IPS-20b (cell line): ENCODE measurements around the gene ARFGEF3.

Experiments
- H3K27ac ChIP-seq: one replicate; pipeline ENCODE4 v1.5.1; 2013; ENCODE audit warnings: low read length
- H3K27me3 ChIP-seq: 2 replicates; pipeline ENCODE4 v1.6.1; 2013; ENCODE audit warnings: mild to moderate bottlenecking, low read length, inconsistent platforms; ENCODE audit not compliant: insufficient read depth
- H3K36me3 ChIP-seq: 2 replicates; pipeline ENCODE4 v1.6.1; 2013; ENCODE audit warnings: low read depth, mild to moderate bottlenecking, inconsistent platforms, low read length, moderate library complexity; ENCODE audit not compliant: insufficient read depth
- H3K4me1 ChIP-seq: 2 replicates; pipeline ENCODE4 v1.6.1; 2013; ENCODE audit warnings: mild to moderate bottlenecking, control low read depth, inconsistent platforms, low read length, moderate library complexity; ENCODE audit not compliant: insufficient read depth
- H3K4me3 ChIP-seq: 2 replicates; pipeline ENCODE4 v1.5.1; 2013; ENCODE audit warnings: mild to moderate bottlenecking, low read length, inconsistent platforms
- H3K9ac ChIP-seq: 2 replicates; pipeline ENCODE4 v1.6.1; 2013; ENCODE audit warnings: low read depth, mild to moderate bottlenecking, inconsistent platforms, low read length, moderate library complexity
- H3K9me3 ChIP-seq: 2 replicates; pipeline ENCODE4 v1.6.1; 2013; ENCODE audit warnings: mild to moderate bottlenecking, low read depth, low read length, inconsistent platforms; ENCODE audit not compliant: insufficient read depth

Gene ARFGEF3

GRCh38 chr6:138219901-138220300 is 58.2 kb downstream of the ARFGEF3 start:
- H3K9ac ChIP-seq = no peak overlapping the region
- no peak overlapping the region for H3K4me3 ChIP-seq
- no peaks in the 10 kb centered on the region for H3K36me3 ChIP-seq

GRCh38 chr6:138222901-138223546 is 61.3 kb downstream of the ARFGEF3 start:
- Histone ChIP-seq H3K27me3 (no peaks in the 10 kb centered on the region), H3K4me1 (no peaks in the 10 kb centered on the region), H3K9me3 (no peaks in the 10 kb centered on the region), H3K27ac (no peak overlapping the region), H3K36me3 (no peaks in the 10 kb centered on the region), H3K4me3 (no peak overlapping the region), H3K9ac (no peak overlapping the region)

More at GRCh38 chr6:138219901-138220300, 58.2 kb downstream of the ARFGEF3 start:
- H3K9me3 ChIP-seq = no peaks in the 10 kb centered on the region
- H3K27ac ChIP-seq = no peak overlapping the region
- no peaks in the 10 kb centered on the region for H3K4me1 ChIP-seq
- no peaks in the 10 kb centered on the region for H3K27me3 ChIP-seq

DNA sequence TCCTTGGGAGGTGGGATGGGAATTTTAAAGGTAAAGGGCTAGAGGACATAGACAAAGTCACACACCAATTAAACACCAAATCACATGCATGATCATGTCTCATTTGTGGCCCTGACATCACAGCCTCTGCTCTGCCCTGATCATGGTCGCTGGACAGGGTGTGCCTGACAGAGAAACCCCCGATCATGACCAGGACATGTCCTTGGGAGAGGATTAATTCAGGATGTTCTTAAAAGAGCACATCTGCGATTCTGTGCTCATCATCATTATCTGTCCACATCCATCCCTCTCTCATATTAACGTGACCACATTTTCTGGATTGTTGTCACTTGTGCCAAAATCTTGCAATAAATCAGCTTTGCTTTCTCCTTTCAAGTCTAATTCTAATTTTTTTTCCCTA is 64.2 kb downstream of the ARFGEF3 start:
- Histone ChIP-seq H3K4me1 (0 out of 2 replicates have a peak, but pooled peaks cover 3% of the 10 kb centered on the region), H3K27me3 (no peaks in the 10 kb centered on the region), H3K9me3 (no peaks in the 10 kb centered on the region), H3K4me3 (no peak overlapping the region), H3K27ac (no peak overlapping the region), H3K36me3 (no peaks in the 10 kb centered on the region), H3K9ac (no peak overlapping the region)

DNA sequence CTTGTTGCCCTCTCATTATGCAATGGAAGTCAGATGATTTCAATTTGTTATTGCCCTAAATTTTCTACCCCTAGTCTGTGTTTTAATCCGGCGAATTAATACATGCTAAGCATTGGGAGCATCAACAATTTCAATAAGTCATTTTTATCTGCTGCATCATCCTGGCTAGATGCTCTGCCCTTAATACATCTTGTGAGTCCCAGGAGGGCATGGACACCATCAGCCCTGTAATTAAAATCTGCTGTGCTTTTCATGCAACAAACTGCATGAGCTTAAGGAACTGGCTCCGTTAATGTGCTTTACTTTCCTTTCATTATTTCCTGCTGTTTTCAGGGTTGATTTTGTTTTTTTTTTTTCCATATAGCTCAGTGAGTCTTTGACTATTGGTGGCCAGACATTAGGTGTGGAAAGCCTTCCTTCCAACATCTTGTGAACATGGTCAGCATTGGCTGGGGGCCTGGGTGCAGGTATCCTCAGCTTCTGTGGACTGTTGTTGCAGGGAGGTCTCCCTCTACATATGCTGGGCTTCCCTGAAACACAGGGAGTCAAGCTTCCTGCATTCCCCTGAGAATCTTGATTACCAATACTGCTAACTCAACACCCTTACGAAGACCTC is 65.1 kb downstream of the ARFGEF3 start:
- H3K4me3 ChIP-seq = no peak overlapping the region
- H3K27me3 ChIP-seq = no peaks in the 10 kb centered on the region
- no peak overlapping the region for H3K27ac ChIP-seq
- no peaks in the 10 kb centered on the region for H3K36me3 ChIP-seq
- H3K4me1 ChIP-seq = 0 out of 2 replicates have a peak, but pooled peaks cover 3% of the 10 kb centered on the region
- H3K9ac ChIP-seq = no peak overlapping the region
- H3K9me3 ChIP-seq = no peaks in the 10 kb centered on the region

DNA sequence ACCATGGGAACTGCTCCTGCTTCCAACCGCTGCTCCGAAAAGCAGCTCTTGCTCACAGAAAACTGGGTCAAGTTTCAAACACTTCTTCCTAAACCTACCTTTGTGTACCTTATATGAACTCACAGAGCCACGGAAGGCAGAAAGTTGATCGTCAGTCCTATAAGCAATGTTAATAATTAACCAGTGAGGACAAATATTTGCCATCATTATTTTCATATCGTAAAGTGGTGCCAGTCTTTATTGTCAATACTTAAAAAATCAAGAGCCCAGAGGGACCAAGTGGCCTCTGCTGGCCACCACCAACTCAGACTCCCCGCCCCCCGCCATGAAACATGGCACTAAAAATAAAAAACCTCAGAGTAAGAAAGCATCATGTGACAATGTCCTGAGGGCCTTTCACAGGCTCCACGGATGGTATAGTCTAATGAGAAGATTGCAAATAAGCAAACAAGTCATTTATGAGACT is 65.6 kb downstream of the ARFGEF3 start:
- no peak overlapping the region for H3K9ac ChIP-seq
- H3K4me3 ChIP-seq = no peak overlapping the region
- 0 out of 2 replicates have a peak, but pooled peaks cover 3% of the 10 kb centered on the region for H3K4me1 ChIP-seq
- H3K27me3 ChIP-seq = no peaks in the 10 kb centered on the region
- no peaks in the 10 kb centered on the region for H3K9me3 ChIP-seq
- H3K27ac ChIP-seq = no peak overlapping the region
- no peaks in the 10 kb centered on the region for H3K36me3 ChIP-seq

- H3K4me1 ChIP-seq = 0 out of 2 replicates have a peak, but pooled peaks cover 3% of the 10 kb centered on the region
- no peaks in the 10 kb centered on the region for H3K36me3 ChIP-seq
- no peak overlapping the region for H3K9ac ChIP-seq
- H3K9me3 ChIP-seq = no peaks in the 10 kb centered on the region
- no peaks in the 10 kb centered on the region for H3K27me3 ChIP-seq
- no peak overlapping the region for H3K27ac ChIP-seq
- no peak overlapping the region for H3K4me3 ChIP-seq
These were observed 67.3 kb downstream of the ARFGEF3 start for GRCh38 chr6:138229072-138229471.

- H3K4me1 ChIP-seq = 0 out of 2 replicates have a peak, but pooled peaks cover 3% of the 10 kb centered on the region
These were observed 68.0 kb downstream of the ARFGEF3 start for GRCh38 chr6:138229663-138230179.

DNA sequence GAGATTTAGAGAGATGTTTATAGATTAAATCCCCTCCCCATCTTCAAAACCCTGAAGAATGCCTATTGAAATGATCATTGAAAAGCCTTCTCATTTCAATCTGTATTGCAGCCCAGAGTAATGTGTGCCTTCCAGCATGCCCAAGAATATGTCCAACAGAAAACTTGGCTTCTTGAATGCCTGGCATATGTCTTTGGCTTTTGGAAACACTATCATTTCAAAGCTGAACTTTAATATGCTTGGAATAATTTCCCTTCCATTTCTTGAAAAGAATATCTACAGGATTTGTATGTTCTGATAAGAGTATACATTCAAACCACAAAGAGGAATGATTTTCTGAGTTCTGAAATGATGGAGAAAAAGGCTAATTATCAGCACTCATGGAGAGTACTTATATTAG is 68.5 kb downstream of the ARFGEF3 start:
- H3K9ac ChIP-seq = no peak overlapping the region
- no peak overlapping the region for H3K4me3 ChIP-seq
- 0 out of 2 replicates have a peak, but pooled peaks cover 3% of the 10 kb centered on the region for H3K4me1 ChIP-seq
- H3K36me3 ChIP-seq = no peaks in the 10 kb centered on the region
- H3K27ac ChIP-seq = no peak overlapping the region
- no peaks in the 10 kb centered on the region for H3K27me3 ChIP-seq
- H3K9me3 ChIP-seq = no peaks in the 10 kb centered on the region

More at GRCh38 chr6:138229663-138230179, 68.0 kb downstream of the ARFGEF3 start:
- no peak overlapping the region for H3K27ac ChIP-seq
- H3K36me3 ChIP-seq = no peaks in the 10 kb centered on the region
- no peaks in the 10 kb centered on the region for H3K9me3 ChIP-seq
- no peaks in the 10 kb centered on the region for H3K27me3 ChIP-seq
- no peak overlapping the region for H3K9ac ChIP-seq
- H3K4me3 ChIP-seq = no peak overlapping the region

- no peaks in the 10 kb centered on the region for H3K36me3 ChIP-seq
- no peaks in the 10 kb centered on the region for H3K27me3 ChIP-seq
- no peak overlapping the region for H3K27ac ChIP-seq
- H3K9me3 ChIP-seq = no peaks in the 10 kb centered on the region
- H3K4me1 ChIP-seq = 0 out of 2 replicates have a peak, but pooled peaks cover 3% of the 10 kb centered on the region
- H3K9ac ChIP-seq = no peak overlapping the region
- H3K4me3 ChIP-seq = no peak overlapping the region
These were observed 69.1 kb downstream of the ARFGEF3 start for GRCh38 chr6:138230759-138231380.

- Histone ChIP-seq H3K4me1 (0 out of 2 replicates have a peak, but pooled peaks cover 3% of the 10 kb centered on the region), H3K9ac (no peak overlapping the region), H3K36me3 (no peaks in the 10 kb centered on the region), H3K4me3 (no peak overlapping the region), H3K27me3 (no peaks in the 10 kb centered on the region), H3K9me3 (no peaks in the 10 kb centered on the region), H3K27ac (no peak overlapping the region)
These were observed 69.7 kb downstream of the ARFGEF3 start for GRCh38 chr6:138231381-138231886.

GRCh38 chr6:138234363-138234762 is 72.6 kb downstream of the ARFGEF3 start:
- Histone ChIP-seq H3K9ac (no peak overlapping the region), H3K27me3 (no peaks in the 10 kb centered on the region), H3K36me3 (no peaks in the 10 kb centered on the region), H3K9me3 (no peaks in the 10 kb centered on the region), H3K4me3 (no peak overlapping the region), H3K4me1 (peaks cover 9% of the 10 kb centered on the region; the same call in 1 of the 2 replicates), H3K27ac (no peak overlapping the region)
